ENCODE measurements around the gene MYL11. TPM values are rescaled to one million over a fixed set of nuclear protein-coding genes. Genes with fewer than 3 reads are reported as not detected.

MYL11 gene
- 0.27 to 0.84 TPM (median 0.45 TPM) in 4 of 5 replicates, not detected in the other for total RNA-seq (2022; extraction: Qiagen RNA extraction)

GRCh38 chr16:30374538-30374937 lies at the start of gene MYL11:
Gene MYL11 (plus strand): TSS chr16:30374802. CDS start chr16:30374858, 56 bp downstream.

GRCh38 chr16:30355144-30355953 lies 19.3 kb upstream of the MYL11 start, which contains the start of gene CD2BP2:
Gene CD2BP2 (minus strand): TSS chr16:30355308. CDS start chr16:30354681, 627 bp downstream.

GRCh38 chr16:30370456-30371247 lies 4.0 kb upstream of the MYL11 start, which contains the start of gene TBC1D10B:
Gene TBC1D10B (minus strand): TSS chr16:30370494. CDS start chr16:30370183, 311 bp downstream.

GRCh38 chr16:30382111-30382881 lies 7.7 kb downstream of the MYL11 start, which contains the start of gene SEPTIN1:
Gene SEPTIN1 (minus strand): TSS chr16:30382561. CDS start chr16:30382542, 19 bp downstream.

GRCh38 chr16:30395155-30395991 lies 20.8 kb downstream of the MYL11 start, which contains the start of gene ZNF48:
Gene ZNF48 (plus strand): TSS chr16:30395420. CDS start chr16:30395795, 375 bp downstream.

GRCh38 chr16:30407102-30407803 lies 32.7 kb downstream of the MYL11 start, which contains the start of gene ZNF771:
Gene ZNF771 (plus strand): TSS chr16:30407606. CDS start chr16:30408054, 448 bp downstream.

Other genes starting within 250 kb of the MYL11 start
- 1.9 to 2.9 TPM (median 2.0 TPM) in 5 replicates for gene CORO1A, start 191.2 kb upstream of the MYL11 start, total RNA-seq (2022; extraction: Qiagen RNA extraction)
- gene BOLA2B, start 181.1 kb upstream of the MYL11 start, total RNA-seq (2022; extraction: Qiagen RNA extraction) = 116 to 229 TPM (median 187 TPM) in 5 replicates
- gene SLX1A, start 180.9 kb upstream of the MYL11 start, total RNA-seq (2022; extraction: Qiagen RNA extraction) = 13.0 to 20.0 TPM (median 16.4 TPM) in 5 replicates
- gene SULT1A3, start 175.5 kb upstream of the MYL11 start, total RNA-seq (2022; extraction: Qiagen RNA extraction) = 4.3 to 8.0 TPM (median 5.8 TPM) in 5 replicates
- 1.8 to 3.6 TPM (median 2.4 TPM) in 5 replicates for gene NPIPB13, start 126.3 kb upstream of the MYL11 start, total RNA-seq (2022; extraction: Qiagen RNA extraction)
- 63.7 to 70.6 TPM (median 65.1 TPM) in 5 replicates for gene CD2BP2, start 19.5 kb upstream of the MYL11 start, total RNA-seq (2022; extraction: Qiagen RNA extraction)
- 23.4 to 31.2 TPM (median 30.3 TPM) in 5 replicates for gene TBC1D10B, start 4.3 kb upstream of the MYL11 start, total RNA-seq (2022; extraction: Qiagen RNA extraction)
- 0.95 to 2.5 TPM (median 2.2 TPM) in 5 replicates for gene SEPTIN1, start 7.8 kb downstream of the MYL11 start, total RNA-seq (2022; extraction: Qiagen RNA extraction)
- 12.4 to 14.0 TPM (median 12.9 TPM) in 5 replicates for gene ZNF48, start 20.6 kb downstream of the MYL11 start, total RNA-seq (2022; extraction: Qiagen RNA extraction)
- 3.7 to 6.0 TPM (median 5.4 TPM) in 5 replicates for gene ZNF771, start 32.8 kb downstream of the MYL11 start, total RNA-seq (2022; extraction: Qiagen RNA extraction)
- 102 to 130 TPM (median 120 TPM) in 5 replicates for gene DCTPP1, start 55.2 kb downstream of the MYL11 start, total RNA-seq (2022; extraction: Qiagen RNA extraction)
- gene SEPHS2, start 71.1 kb downstream of the MYL11 start, total RNA-seq (2022; extraction: Qiagen RNA extraction) = 43.9 to 48.2 TPM (median 45.5 TPM) in 5 replicates
- gene ITGAL, start 97.9 kb downstream of the MYL11 start, total RNA-seq (2022; extraction: Qiagen RNA extraction) = 0.07 to 0.18 TPM (median 0.14 TPM) in 5 replicates
- 38.2 to 49.1 TPM (median 46.7 TPM) in 5 replicates for gene ZNF768, start 151.8 kb downstream of the MYL11 start, total RNA-seq (2022; extraction: Qiagen RNA extraction)
- gene ZNF747, start 160.1 kb downstream of the MYL11 start, total RNA-seq (2022; extraction: Qiagen RNA extraction) = 3.4 to 4.7 TPM (median 4.3 TPM) in 5 replicates
- gene ZNF764, start 183.6 kb downstream of the MYL11 start, total RNA-seq (2022; extraction: Qiagen RNA extraction) = 4.7 to 6.7 TPM (median 5.8 TPM) in 5 replicates
- 4.7 to 7.8 TPM (median 7.0 TPM) in 5 replicates for gene ZNF688, start 196.9 kb downstream of the MYL11 start, total RNA-seq (2022; extraction: Qiagen RNA extraction)
- not detected in 5 replicates for gene ZNF785, start 210.9 kb downstream of the MYL11 start, total RNA-seq (2022; extraction: Qiagen RNA extraction)
- 8.2 to 9.0 TPM (median 8.4 TPM) in 5 replicates for gene ZNF689, start 235.6 kb downstream of the MYL11 start, total RNA-seq (2022; extraction: Qiagen RNA extraction)

All from A549 treated with AZD2906 at 1 μM for 4 hours (cell line).